HG03575 (cell line): ENCODE results near the gene QRSL1.

ENCODE experiments used
- ATAC-seq: cut with Tn5 transposase; IDR thresholded peaks from one replicate; pipeline ENCODE4 v1.9.1; 2021; ENCODE audit not compliant: unreplicated experiment, insufficient number of reproducible peaks, low FRiP score; ENCODE audit errors: extremely low read depth

Gene QRSL1

GRCh38 chr6:106710580-106710979, 81.2 kb downstream of the QRSL1 start:
- no peak for ATAC-seq

DNA sequence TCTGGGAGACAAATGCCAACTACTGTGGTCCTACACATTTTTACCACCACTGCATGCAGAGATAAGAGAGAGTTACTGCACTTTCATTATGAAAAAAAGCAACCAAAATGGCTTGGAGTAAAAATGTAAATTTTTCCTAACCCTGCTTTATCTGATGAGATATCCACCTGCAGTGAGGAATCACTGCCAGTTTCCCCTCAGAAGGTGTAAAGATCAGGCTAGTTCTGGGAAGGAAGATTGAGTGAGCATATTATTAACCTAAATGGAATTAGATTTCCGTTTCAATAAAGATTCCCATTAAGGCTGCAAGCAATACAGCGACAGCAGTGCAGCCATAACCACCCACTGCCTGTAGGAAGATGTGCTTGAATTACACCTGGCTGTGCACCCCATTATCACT, 84.9 kb downstream of the QRSL1 start:
- ATAC-seq = no peak

DNA sequence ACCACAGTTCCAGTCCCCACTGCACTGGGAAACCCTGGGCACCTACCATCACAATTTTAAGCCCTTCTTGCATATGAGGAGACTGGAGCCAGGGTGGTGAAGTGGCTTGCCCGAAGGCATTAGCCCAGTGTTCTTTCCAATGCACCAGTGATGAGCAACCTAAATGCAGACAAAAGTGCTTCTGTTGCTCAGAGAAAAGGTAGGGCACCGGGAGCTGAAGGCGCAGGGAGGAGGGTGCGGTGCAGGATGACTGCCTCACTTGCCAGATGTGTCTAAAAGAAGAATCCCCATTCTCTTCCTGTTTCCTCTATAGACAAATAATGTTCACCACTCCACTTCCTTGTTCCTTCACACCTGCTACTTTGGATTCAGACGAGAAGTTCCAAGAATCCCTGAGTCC, 86.5 kb downstream of the QRSL1 start:
- no peak for ATAC-seq

DNA sequence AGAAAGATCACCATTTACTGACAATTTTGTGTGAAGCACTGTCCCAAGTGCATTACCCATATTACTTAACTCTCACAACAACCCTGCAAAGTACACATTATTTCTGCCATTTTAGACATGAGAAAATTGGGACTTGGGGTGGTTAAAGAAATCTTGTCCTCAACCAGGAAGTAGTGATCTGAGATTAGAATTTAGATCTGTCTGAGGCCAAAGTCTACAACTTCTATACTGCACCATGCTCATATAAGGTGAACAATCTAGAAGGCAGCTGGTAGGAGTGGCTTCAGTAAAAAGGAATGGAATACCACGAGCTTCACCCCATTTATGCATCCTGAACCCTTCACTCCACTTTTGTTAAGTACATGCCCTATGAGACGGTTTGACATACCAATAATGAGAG, 87.6 kb downstream of the QRSL1 start:
- no peak for ATAC-seq
